ENCODE data around the gene ALG6. TPM values are rescaled to one million over a fixed set of nuclear protein-coding genes. Genes with fewer than 3 reads are reported as not detected.
A peak's percentile ranks its signal among the peaks of the same experiment; 100 is the strongest.

The ALG6 gene
- polyA plus RNA-seq (2013, experiment 1 of 2): 17.6 TPM
- polyA plus RNA-seq (2013, experiment 2 of 2): 17.9 TPM

DNA sequence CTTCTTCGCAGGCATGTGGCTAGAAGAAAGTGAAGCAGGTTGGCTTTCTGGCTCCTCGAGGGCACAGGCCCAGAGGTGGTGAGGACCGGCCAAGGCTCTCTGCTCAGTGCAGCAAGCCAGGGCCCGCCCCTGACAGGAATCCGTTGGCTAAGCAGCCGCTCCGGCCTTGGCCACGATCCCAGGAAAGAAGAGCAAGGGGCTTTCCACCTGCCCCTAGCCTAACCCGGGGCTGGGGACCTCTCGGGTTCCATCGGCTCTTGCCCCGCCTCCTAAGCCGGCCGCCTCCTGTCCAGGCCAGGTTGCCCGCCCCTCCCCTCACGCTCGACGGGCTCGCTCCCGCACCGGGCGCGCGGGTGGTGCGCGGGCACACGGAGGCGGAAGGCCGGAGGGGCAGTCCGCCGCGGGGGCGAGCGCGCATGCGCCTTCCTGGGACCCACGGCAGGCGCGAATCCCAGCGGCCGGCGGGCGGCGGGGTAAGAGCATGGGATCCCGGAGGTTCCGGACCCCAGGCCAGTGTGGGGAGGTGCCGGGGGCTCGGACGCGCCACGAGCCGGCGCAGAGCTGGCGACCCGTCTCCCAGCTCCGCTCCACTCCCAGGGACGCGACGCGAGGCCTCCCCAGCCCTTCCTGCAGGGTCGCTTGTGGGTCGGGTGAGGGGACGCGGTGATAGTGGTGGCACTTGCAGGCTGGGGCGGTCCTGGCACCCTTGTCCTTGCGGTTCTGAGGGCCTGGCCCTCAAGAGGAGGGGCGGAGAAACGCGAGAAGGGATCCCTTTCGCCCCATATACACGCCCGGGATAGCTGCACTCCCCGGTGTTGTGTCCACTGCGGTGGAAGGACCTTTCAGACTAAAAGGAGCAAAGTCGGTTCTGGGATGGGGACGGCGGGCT lies at the start of gene ALG6:
Gene ALG6 (plus strand): TSS at position 413 of the 889 bp plus-strand sequence. CDS start 3,351 bp downstream, outside the sequence.
- 2% methylated on average over 77 of the region's 77 CpGs for WGBS
- peak within 1 kb of the TSS; percentile 87 for H3K4me3 ChIP-seq (ENCODE audit: low read length)
- no peaks in the 10 kb centered on the region for H3K9me3 ChIP-seq (ENCODE audit: insufficient read depth, low read depth, low read length)
- peak within 1 kb of the TSS; percentile 68 for H3K27ac ChIP-seq (ENCODE audit: low read depth, low read length)
- peak within 1 kb of the TSS; percentile 90 for H3K9ac ChIP-seq (ENCODE audit: low read depth, low read length)
- peaks cover 14% of the 10 kb centered on the region for H3K36me3 ChIP-seq (ENCODE audit: insufficient read depth, low read length)
- peaks cover 10% of the 10 kb centered on the region for H3K27me3 ChIP-seq (ENCODE audit: insufficient read depth, low read length)
- peaks cover 8% of the 10 kb centered on the region; the same call in 1 of the 2 replicates for H3K4me1 ChIP-seq (ENCODE audit: insufficient read depth, low read length)

DNA sequence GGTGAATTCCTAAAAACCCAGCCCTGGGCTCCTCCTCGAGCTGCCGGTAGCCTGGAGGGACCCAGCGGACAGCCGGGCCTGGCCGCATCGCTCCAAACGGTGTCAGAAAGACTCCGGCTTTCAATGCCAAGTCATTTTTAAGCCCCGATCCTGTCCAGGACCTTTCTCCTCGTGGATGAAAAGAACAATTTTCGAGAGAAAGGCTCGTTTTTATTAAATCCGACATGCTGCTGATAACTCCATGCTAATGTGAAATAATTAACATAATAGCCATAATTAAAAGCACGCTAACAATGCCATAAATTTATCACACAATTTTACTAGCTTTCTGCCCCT lies 49.6 kb upstream of the ALG6 start:
- Histone ChIP-seq H3K27me3 (ENCODE audit: insufficient read depth, low read length) (peaks cover 76% of the 10 kb centered on the region), H3K9ac (ENCODE audit: low read depth, low read length) (0 out of 2 replicates have a peak overlapping the region, but pooled peaks have one; percentile 4), H3K4me3 (ENCODE audit: low read length) (peak overlapping the region; percentile 74), H3K36me3 (ENCODE audit: insufficient read depth, low read length) (no peaks in the 10 kb centered on the region), H3K27ac (ENCODE audit: low read depth, low read length) (peak overlapping the region; percentile 34; the same call in 1 of the 2 replicates), H3K4me1 (ENCODE audit: insufficient read depth, low read length) (peaks cover 20% of the 10 kb centered on the region), H3K9me3 (ENCODE audit: insufficient read depth, low read depth, low read length) (no peaks in the 10 kb centered on the region)
- 5% methylated on average over 14 of the region's 14 CpGs for WGBS

DNA sequence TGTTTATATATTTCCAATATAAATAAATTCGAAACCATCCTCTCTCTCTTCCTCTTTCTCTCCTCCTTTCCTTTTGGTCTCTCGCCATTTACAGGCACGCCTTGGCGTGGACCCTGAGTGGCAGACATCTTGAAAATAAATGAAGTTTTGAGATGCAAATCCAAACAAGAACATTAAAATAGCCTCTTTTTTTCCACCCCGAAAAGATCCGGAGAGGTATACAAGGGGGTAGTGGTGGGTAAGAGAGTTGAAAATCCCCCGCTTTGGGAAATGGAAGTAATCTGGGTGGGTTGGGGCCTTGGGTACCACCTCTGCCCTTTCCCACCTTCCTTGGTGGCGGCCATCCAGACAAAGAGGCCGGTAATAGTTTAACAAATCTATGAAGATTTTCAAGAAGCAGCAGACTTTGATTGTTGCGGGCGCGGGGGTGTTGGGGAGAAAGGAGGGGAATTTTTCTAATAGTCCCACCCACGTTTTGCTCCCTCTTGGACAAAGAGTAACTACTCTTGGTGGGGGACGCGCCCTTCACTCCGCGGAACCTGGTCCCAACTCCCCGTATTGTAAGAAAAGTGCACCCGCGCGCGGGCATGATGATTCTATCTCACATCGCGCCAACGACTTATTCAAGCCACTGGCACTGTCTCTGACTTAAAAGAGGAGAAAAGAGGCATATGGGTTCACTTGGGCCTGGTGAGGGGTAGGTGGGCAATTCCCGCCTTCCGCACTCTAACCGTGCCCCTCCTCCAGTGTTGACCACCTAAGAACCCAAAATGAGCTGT lies 49.0 kb upstream of the ALG6 start:
- no peak overlapping the region; the same call in 1 of the 2 replicates for H3K9ac ChIP-seq (ENCODE audit: low read depth, low read length)
- H3K27me3 ChIP-seq (ENCODE audit: insufficient read depth, low read length): peaks cover 82% of the 10 kb centered on the region
- H3K4me3 ChIP-seq (ENCODE audit: low read length): peak overlapping the region; percentile 74

DNA sequence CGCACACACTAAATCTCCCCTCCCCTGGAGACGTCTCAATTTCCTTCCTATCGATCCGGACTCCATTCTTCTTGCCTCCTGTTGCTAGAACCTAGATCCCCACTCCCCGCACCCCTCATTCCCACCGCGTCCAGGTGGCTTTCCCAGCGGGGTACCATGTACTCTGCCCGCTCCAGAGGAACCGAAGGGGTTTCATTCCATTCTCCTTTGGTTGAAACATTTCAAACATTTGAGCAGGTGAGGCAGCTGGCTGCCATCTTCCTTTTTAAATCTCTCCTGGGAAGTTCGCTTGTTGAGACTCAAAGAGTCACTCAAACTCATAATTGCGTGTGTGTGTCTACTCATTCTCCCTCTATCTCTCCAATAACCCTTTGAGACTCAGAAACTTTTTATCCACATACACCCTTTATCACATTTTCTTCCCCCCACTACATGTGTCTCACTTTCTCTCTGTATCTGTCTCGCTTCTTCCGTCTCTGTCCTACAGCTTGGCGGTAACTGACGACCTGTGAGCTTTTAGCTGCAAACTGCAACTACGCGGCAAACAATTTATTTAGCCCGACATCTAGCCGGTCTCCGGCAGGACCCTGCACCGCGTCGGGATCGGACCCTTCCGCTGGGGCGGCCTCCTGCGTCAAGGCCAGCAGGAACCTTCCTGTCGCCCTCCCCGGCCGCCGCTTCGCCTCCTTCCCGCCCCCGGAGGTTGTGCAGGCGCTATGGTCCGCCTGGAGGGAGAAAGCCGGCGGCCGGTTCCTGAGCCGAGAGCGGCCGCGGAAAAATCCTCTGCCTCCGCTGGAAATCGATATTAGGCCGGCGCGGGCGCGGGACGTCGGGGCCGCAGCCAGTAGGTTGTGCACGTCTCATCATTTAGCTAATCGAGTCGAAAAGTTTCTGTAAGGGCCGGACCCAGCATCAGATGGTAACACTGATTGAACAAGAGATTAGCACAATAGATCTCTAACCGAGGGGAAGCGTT lies 48.1 kb upstream of the ALG6 start:
- H3K4me3 ChIP-seq (ENCODE audit: low read length): peak overlapping the region; percentile 74

More for the DNA sequence above, 49.0 kb upstream of the ALG6 start:
- WGBS: 29% methylated on average over 21 of the region's 28 CpGs
- H3K4me1 ChIP-seq (ENCODE audit: insufficient read depth, low read length): peaks cover 20% of the 10 kb centered on the region
- no peaks in the 10 kb centered on the region for H3K9me3 ChIP-seq (ENCODE audit: insufficient read depth, low read depth, low read length)
- H3K27ac ChIP-seq (ENCODE audit: low read depth, low read length): no peak overlapping the region
- no peaks in the 10 kb centered on the region for H3K36me3 ChIP-seq (ENCODE audit: insufficient read depth, low read length)

DNA sequence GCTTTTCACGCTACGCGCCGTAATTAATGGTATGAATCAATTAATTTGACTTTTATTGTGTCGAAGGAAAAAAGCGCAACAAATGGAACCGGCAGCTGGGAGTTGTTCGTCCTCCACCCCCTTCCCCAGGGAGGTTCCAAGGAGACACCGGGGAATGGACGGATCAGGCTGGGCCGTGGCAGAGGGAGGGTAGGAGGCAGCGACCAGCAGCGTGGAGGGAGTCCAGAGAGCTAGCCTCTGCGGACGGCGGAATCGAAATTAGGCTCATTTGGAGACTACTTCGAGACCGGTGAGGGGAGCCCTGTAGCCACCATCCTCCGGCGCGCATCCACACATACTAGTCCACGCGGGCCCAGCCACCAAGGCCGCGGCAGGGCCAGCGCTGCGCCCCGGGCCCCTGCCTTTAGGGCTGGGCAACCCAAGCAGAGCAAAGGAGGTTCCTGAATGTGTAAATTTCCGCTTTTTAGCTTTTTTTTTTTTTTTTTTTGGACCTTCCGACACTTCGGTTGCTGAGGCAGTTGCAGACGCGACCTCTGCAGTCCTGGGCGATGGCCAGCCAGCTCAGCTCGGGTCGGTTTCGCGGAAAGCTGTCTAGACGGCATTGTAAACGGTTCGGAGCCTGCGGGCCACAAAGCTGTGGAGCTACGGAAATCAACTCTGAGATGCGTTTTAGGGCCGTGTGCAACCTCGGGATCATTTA lies 47.3 kb upstream of the ALG6 start:
- peaks cover 99% of the 10 kb centered on the region for H3K27me3 ChIP-seq (ENCODE audit: insufficient read depth, low read length)
- peak overlapping the region; percentile 74 for H3K4me3 ChIP-seq (ENCODE audit: low read length)
- no peak overlapping the region for H3K27ac ChIP-seq (ENCODE audit: low read depth, low read length)
- H3K36me3 ChIP-seq (ENCODE audit: insufficient read depth, low read length): no peaks in the 10 kb centered on the region
- H3K9ac ChIP-seq (ENCODE audit: low read depth, low read length): peak overlapping the region; percentile 29
- WGBS: 2% methylated on average over 47 of the region's 47 CpGs
- H3K9me3 ChIP-seq (ENCODE audit: insufficient read depth, low read depth, low read length): no peaks in the 10 kb centered on the region
- H3K4me1 ChIP-seq (ENCODE audit: insufficient read depth, low read length): peaks cover 23% of the 10 kb centered on the region

More for the DNA sequence above, 48.1 kb upstream of the ALG6 start:
- H3K9ac ChIP-seq (ENCODE audit: low read depth, low read length): peak overlapping the region; percentile 29
- peaks cover 20% of the 10 kb centered on the region for H3K4me1 ChIP-seq (ENCODE audit: insufficient read depth, low read length)
- H3K27ac ChIP-seq (ENCODE audit: low read depth, low read length): no peak overlapping the region
- H3K36me3 ChIP-seq (ENCODE audit: insufficient read depth, low read length): no peaks in the 10 kb centered on the region
- 4% methylated on average over 60 of the region's 60 CpGs for WGBS
- H3K9me3 ChIP-seq (ENCODE audit: insufficient read depth, low read depth, low read length): no peaks in the 10 kb centered on the region
- peaks cover 92% of the 10 kb centered on the region for H3K27me3 ChIP-seq (ENCODE audit: insufficient read depth, low read length)

DNA sequence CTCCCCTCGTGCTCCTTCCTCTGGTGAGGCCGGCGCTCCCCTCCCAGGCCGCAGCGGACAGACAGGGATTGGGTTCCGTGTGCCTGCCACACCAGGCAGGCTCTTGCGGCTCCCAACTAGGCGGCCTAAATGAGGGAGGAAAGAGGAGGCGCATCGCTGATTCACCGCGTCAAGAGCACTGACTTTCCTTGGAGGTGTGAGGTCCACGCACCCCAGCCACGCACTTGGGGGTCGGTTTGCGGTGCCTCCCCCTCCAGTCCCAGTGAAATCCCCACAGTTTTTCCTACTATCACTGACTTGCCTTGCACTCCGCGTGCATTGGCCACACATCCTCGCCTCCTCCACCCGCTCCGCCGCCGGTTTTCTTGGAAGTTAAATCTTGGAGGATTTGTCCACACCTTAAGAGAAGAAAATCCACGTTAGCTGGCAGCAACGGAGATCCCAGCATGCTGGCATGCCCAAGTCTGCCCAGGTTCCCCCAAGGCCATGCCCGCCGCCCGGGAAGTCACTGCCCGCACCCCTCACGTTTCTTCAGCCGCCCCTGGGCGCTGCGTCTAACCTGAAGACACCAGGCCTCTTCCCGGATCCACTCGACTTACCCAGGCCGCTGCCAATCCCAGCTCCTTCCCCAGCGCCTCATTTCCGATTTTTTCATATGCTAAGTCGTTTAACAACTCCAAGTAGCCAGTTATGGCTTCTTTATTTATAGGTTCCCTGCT lies 46.2 kb upstream of the ALG6 start:
- Histone ChIP-seq H3K9ac (ENCODE audit: low read depth, low read length) (peak overlapping the region; percentile 37), H3K36me3 (ENCODE audit: insufficient read depth, low read length) (no peaks in the 10 kb centered on the region), H3K9me3 (ENCODE audit: insufficient read depth, low read depth, low read length) (no peaks in the 10 kb centered on the region), H3K27ac (ENCODE audit: low read depth, low read length) (peak overlapping the region; percentile 87; the same call in 1 of the 2 replicates), H3K4me3 (ENCODE audit: low read length) (peak overlapping the region; percentile 74), H3K4me1 (ENCODE audit: insufficient read depth, low read length) (peaks cover 30% of the 10 kb centered on the region), H3K27me3 (ENCODE audit: insufficient read depth, low read length) (peaks cover 100% of the 10 kb centered on the region)
- under 1% methylated on average over 39 of the region's 39 CpGs for WGBS

DNA sequence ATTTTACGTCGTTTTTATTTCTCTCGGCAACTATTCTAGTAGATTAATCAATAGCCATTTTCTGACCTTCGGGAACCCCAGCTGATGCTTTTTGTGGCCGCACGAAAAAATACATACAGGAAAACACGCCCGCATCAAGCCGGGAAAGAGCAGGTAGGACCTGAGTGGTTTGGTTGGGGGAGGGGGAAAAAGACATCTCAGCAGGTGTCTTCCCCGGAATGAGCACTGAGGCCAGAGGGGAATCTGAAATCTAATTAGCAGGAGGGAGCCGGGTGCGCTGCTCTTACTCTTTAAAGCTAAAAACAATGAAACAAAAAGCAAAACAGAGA lies 45.7 kb upstream of the ALG6 start:
- Histone ChIP-seq H3K9me3 (ENCODE audit: insufficient read depth, low read depth, low read length) (no peaks in the 10 kb centered on the region), H3K4me3 (ENCODE audit: low read length) (peak overlapping the region; percentile 74), H3K9ac (ENCODE audit: low read depth, low read length) (peak overlapping the region; percentile 37), H3K4me1 (ENCODE audit: insufficient read depth, low read length) (peaks cover 32% of the 10 kb centered on the region), H3K27ac (ENCODE audit: low read depth, low read length) (peak overlapping the region; percentile 87; the same call in 1 of the 2 replicates), H3K27me3 (ENCODE audit: insufficient read depth, low read length) (peaks cover 100% of the 10 kb centered on the region), H3K36me3 (ENCODE audit: insufficient read depth, low read length) (no peaks in the 10 kb centered on the region)
- WGBS: under 1% methylated on average over 12 of the region's 12 CpGs

DNA sequence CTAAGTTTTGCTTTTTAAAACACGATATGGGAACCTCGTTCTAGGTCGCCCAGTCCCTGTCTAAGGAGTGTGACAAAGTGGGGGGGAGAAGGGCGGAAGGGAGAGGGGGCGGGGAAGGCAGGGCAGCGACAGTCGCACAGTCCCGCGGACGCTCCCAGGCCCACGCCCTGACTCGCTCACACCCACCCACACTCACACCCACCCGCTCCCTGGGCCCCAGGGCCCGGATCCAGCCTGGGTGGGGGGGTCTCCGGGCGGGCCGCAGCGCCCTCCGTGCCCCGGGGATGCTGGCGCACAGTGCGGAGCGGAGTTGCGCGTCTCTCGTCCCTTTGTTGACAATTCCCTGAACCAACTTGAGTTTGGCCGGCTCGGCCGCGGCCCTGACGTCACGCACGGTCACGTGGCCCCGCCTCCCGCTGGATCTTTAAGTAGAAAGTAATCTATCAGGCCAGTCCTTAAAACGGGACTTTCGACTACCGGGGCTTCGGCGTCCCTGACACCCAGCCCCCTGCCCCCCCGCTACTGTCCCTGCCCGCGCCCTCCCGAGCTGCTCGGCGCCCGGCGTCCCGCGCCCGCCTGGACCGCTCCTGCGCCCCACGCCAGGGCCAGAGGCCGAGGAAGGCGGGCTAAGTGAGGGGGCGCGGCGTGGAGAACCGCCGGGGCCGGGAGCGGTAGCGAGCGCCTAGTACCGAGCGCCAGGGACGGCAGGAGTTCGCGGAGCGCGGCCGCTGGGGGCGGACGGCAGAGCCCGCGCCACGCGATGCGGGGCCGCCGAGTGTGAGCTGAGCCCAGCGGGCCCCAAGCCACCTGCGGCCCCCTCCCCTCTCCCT lies 45.1 kb upstream of the ALG6 start, which contains the start of gene FOXD3:
Gene FOXD3 (plus strand): TSS at position 454 of the 830 bp plus-strand sequence. CDS start 492 bp downstream, outside the sequence.
- Histone ChIP-seq H3K27ac (ENCODE audit: low read depth, low read length) (peak within 1 kb of the TSS; percentile 87; the same call in 1 of the 2 replicates), H3K4me3 (ENCODE audit: low read length) (peak within 1 kb of the TSS; percentile 74), H3K9ac (ENCODE audit: low read depth, low read length) (peak within 1 kb of the TSS; percentile 50), H3K4me1 (ENCODE audit: insufficient read depth, low read length) (peaks cover 37% of the 10 kb centered on the region), H3K9me3 (ENCODE audit: insufficient read depth, low read depth, low read length) (no peaks in the 10 kb centered on the region), H3K36me3 (ENCODE audit: insufficient read depth, low read length) (no peaks in the 10 kb centered on the region), H3K27me3 (ENCODE audit: insufficient read depth, low read length) (peaks cover 100% of the 10 kb centered on the region)
- 1% methylated on average over 79 of the region's 85 CpGs for WGBS

All from HUES64 (cell line).